Neural crest cell (in vitro differentiated cells): Measurements from ENCODE around the gene OVOL2. TPM values are rescaled to one million over a fixed set of nuclear protein-coding genes. Genes with fewer than 3 reads are reported as not detected.

Experiments
- DNase-seq: peaks from one replicate; pipeline ENCODE4 v3.0.0; 2021; ENCODE audit warnings: low read depth, mixed read lengths, low spot score
- H3K27ac Mint-ChIP-seq: one replicate; pipeline ENCODE4 v1.8.0; 2021; ENCODE audit warnings: mild to moderate bottlenecking, mixed read lengths; ENCODE audit not compliant: unreplicated experiment
- H3K27me3 Mint-ChIP-seq: 2 replicates; pipeline ENCODE4 v1.8.0; 2021; ENCODE audit warnings: low read depth, mild to moderate bottlenecking, mixed read lengths
- H3K36me3 Mint-ChIP-seq: 2 replicates; pipeline ENCODE4 v1.8.0; 2021; ENCODE audit warnings: low read depth, mild to moderate bottlenecking, mixed read lengths
- H3K4me1 Mint-ChIP-seq: 2 replicates; pipeline ENCODE4 v1.8.0; 2021; ENCODE audit warnings: mixed read lengths
- H3K4me3 Mint-ChIP-seq: one replicate; pipeline ENCODE4 v1.8.0; 2021; ENCODE audit warnings: mild to moderate bottlenecking, mixed read lengths
- H3K9me3 Mint-ChIP-seq: 2 replicates; pipeline ENCODE4 v1.8.0; 2021; ENCODE audit warnings: mixed read lengths
- CTCF ChIP-seq: fragments of 200-600 bp; sonication (generic); conservative IDR thresholded peaks from 2 replicates; pipeline ENCODE4 v1.5.0; 2021; ENCODE audit warnings: antibody characterized with exemption, mild to moderate bottlenecking
- total RNA-seq: library from RNA; stranded (reverse); gene quantifications from 2 replicates; pipeline ENCODE4 v1.2.1, GENCODE V29; 2021

Gene OVOL2
- total RNA-seq, 1 donor from 2014 or later, result not detected

- Mint-ChIP-seq H3K36me3 (peaks cover 5% of the 10 kb centered on the region), H3K9me3 (no peaks in the 10 kb centered on the region), H3K4me1 (no peaks in the 10 kb centered on the region), H3K27me3 (no peaks in the 10 kb centered on the region), H3K4me3 (no peak overlapping the region), H3K27ac (no peak overlapping the region)
- DNase-seq, result no peak
- TF ChIP-seq CTCF, result no peak
Measured at GRCh38 chr20:17990278-17990972, 67.3 kb downstream of the OVOL2 start.

DNA sequence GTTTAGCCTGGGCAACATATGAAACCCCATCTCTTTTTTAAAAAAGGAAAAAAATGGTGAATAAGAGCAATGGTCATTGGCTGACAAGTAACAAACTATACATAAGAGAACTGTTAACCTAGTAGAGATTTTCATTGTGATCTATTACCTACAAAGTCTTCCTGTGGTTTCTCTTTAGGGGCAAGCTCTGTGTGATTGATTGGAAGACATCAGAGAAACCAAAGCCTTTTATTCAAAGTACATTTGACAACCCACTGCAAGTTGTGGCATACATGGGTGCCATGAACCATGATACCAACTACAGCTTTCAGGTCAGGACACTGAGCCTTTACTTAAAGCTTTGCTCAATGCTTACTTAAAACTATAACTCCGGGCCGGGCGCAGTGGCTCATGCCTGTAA lies 69.7 kb downstream of the OVOL2 start:
- no peak for TF ChIP-seq CTCF
- H3K27ac Mint-ChIP-seq, result no peak overlapping the region
- peaks cover 1% of the 10 kb centered on the region for H3K4me1 Mint-ChIP-seq
- no peaks in the 10 kb centered on the region for H3K9me3 Mint-ChIP-seq
- no peaks in the 10 kb centered on the region for H3K27me3 Mint-ChIP-seq
- peaks cover 5% of the 10 kb centered on the region for H3K36me3 Mint-ChIP-seq
- no peak for DNase-seq
- no peak overlapping the region for H3K4me3 Mint-ChIP-seq

DNA sequence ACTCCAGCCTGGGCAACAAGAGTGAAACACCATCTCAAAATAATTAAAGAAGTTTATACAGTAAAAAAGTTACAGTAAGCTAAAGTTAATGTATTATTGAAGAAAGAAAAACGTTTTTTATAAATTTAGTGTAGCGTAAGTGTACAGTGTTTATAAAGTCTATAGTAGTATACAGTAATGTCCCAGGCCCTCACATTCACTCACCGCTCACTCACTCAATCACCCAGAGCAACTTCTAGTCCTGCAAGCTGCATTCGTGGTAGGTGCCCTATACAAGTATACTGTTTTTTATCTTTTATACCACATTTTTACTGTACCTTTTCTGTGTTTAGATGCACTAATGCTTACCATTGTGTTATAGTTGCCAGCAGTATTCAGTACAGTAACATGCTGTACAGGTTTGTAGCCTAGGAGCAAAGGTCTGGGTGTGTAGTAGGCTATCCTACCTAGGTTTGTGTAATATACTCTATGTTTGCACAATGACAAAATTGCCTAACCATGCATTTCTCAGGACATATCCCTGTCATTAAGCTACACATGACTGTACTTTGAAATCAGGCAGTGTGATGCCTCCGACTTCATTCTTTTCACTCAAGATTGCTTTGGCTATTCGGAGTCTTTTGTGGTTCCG lies 72.2 kb downstream of the OVOL2 start:
- Mint-ChIP-seq H3K27ac (no peak overlapping the region), H3K4me1 (peaks cover 4% of the 10 kb centered on the region), H3K4me3 (no peak overlapping the region), H3K9me3 (no peaks in the 10 kb centered on the region), H3K27me3 (no peaks in the 10 kb centered on the region), H3K36me3 (peaks cover 5% of the 10 kb centered on the region)
- no peak for TF ChIP-seq CTCF
- no peak for DNase-seq

- peaks cover 32% of the 10 kb centered on the region for H3K4me1 Mint-ChIP-seq
- DNase-seq, result no peak
- H3K27me3 Mint-ChIP-seq, result no peaks in the 10 kb centered on the region
- peaks cover 13% of the 10 kb centered on the region for H3K36me3 Mint-ChIP-seq
- no peak overlapping the region for H3K4me3 Mint-ChIP-seq
- H3K9me3 Mint-ChIP-seq, result no peaks in the 10 kb centered on the region
- H3K27ac Mint-ChIP-seq, result no peak overlapping the region
- TF ChIP-seq CTCF, result no peak
Measured at GRCh38 chr20:17976305-17976704, 81.4 kb downstream of the OVOL2 start.

Other genes starting within 250 kb of the OVOL2 start
- 116 and 123 TPM in 2 replicates for gene SNX5, start 89.1 kb downstream of the OVOL2 start, total RNA-seq
- gene MGME1, start 88.9 kb downstream of the OVOL2 start, total RNA-seq, result 35.2 and 39.0 TPM in 2 replicates
- 30.7 and 31.9 TPM in 2 replicates for gene KAT14, start 79.9 kb upstream of the OVOL2 start, total RNA-seq
- 17.8 and 18.7 TPM in 2 replicates for gene PET117, start 79.9 kb upstream of the OVOL2 start, total RNA-seq
- gene ZNF133, start 230.6 kb upstream of the OVOL2 start, total RNA-seq, result 12.6 and 16.1 TPM in 2 replicates